ENCODE results near the gene PTRH1. TPM values are rescaled to one million over a fixed set of nuclear protein-coding genes. Genes with fewer than 3 reads are reported as not detected.

Gene PTRH1
- total and polyA plus RNA-seq, 10 of the 15 experiments (the other 5 are each of a cell fraction or from before 2014, with no cell fraction given), result 0.69 to 38.4 (median 10.2) TPM

DNA sequence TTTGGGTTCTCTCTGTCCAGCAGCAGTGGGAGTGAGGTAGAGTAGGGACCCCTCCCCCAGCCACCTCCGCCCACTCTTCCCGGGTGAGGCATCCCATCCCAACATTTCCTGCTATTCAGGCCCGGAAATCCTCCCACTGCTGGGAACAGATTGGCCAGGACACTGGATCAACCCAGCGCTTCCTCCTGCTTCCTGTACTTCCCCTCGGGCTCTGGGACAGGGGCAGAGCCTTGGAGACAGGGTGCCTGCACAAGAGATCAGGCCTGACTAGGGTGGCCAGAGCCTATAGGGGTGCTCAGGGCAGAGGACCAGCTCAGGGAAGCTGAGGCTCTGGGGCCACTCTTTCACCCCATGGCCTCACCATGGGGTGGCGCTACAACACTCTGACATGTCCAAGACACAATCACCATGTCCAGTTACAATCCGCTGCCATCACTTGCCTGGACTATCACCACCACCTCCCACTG is 48.5 kb upstream of the PTRH1 start:
- peaks cover 5 to 30% of the 10 kb centered on the region in 2 experiments for H3K36me3 ChIP-seq (ENCODE audit: control insufficient read depth in 2 of 2, insufficient read depth in 2 of 2, low read length in 1 of 2)

More for the DNA sequence above, 48.5 kb upstream of the PTRH1 start:
- Histone ChIP-seq H4K20me1 (ENCODE audit: control insufficient read depth, insufficient read depth) (0 out of 2 replicates have a peak, but pooled peaks cover 4% of the 10 kb centered on the region), H3K4me1 (ENCODE audit: control insufficient read depth, insufficient read depth, low read length) (peaks cover 7% of the 10 kb centered on the region), H3K4me2 (ENCODE audit: control insufficient read depth, insufficient read depth) (no peak overlapping the region), H3K79me2 (ENCODE audit: control insufficient read depth, insufficient read depth, low read length) (no peaks in the 10 kb centered on the region; the same call in none of the 2 replicates), H3K4me3 (no peak overlapping the region), H3K9me3 (replicated peaks; ENCODE audit: control insufficient read depth, insufficient read depth, low read length) (no peaks in the 10 kb centered on the region), H3K27me3 (replicated peaks in 1 of 2; ENCODE audit: control insufficient read depth in 2 of 2, insufficient read depth in 2 of 2, low read length in 1 of 2) (no peaks in the 10 kb centered on the region), H2AFZ (ENCODE audit: control insufficient read depth, low read depth, low read length) (no peak overlapping the region), H3K9ac (ENCODE audit: control insufficient read depth, insufficient read depth, low read length) (no peak overlapping the region), H3K27ac (ENCODE audit: control insufficient read depth, insufficient read depth) (no peak overlapping the region)
- RAD21 ChIA-PET (ENCODE audit: unreplicated experiment), result interaction anchor here (0.5 to 3.5 kb wide), 7 partner anchors 14 to 157 kb away, joined by 3 to 18 read pairs (median 11); partner anchors contain the start of genes CDK9, SH2D3C, ST6GALNAC4 and TOR2A
- no peak for DNase-seq (ENCODE audit: low read depth, low spot score)
- in situ Hi-C loops (cut with MboI) (no loop called here), intact Hi-C loops (cut with micrococcal nuclease; ENCODE audit: unreplicated experiment) (loop anchor here (1.0 kb wide), 1 partner anchor 20 kb away; no protein-coding TSS in a partner anchor)
- FAIRE-seq, result no peak
- POLR2A ChIA-PET, result interaction anchor here (1.4 kb wide), 1 partner anchor 29 kb away, joined by 5 read pairs; the partner anchor contains the start of gene TOR2A
- SMC1A ChIA-PET (ENCODE audit: uncharacterized antibody, unreplicated experiment), result interaction anchor here (1.0 to 2.1 kb wide), 8 partner anchors 11 to 106 kb away, joined by 3 to 5 read pairs (median 3); partner anchors contain the start of genes ENG and TOR2A
- whole genome bisulfite sequencing (ENCODE audit: insufficient coverage, insufficient replicate concordance, low lambda C conversion rate, missing lambda C conversion rate), result 82% methylated on average over 7 of the region's 7 CpGs
- BruUV-seq (replicated peaks), result TSS peak; percentile 37
- CTCF ChIA-PET, result interaction anchor here (0.7 to 1.8 kb wide), 10 partner anchors 12 to 272 kb away, joined by 3 to 15 read pairs (median 5); partner anchors contain the start of genes SH2D3C and TOR2A
- ATAC-seq, result peak; percentile 78
- TF ChIP-seq SMC3 (IDR thresholded peaks at IDR 0.05; ENCODE audit: borderline replicate concordance, low read length) (peak; percentile 50; the same call in 1 of the 2 replicates), JUND (IDR thresholded peaks at IDR 0.05; ENCODE audit: low read depth, low read length) (no peak), RAD51 (IDR thresholded peaks at IDR 0.05) (no peak), KAT2A (conservative IDR thresholded peaks at IDR 0.05; ENCODE audit: control insufficient read depth, low read depth, low read length) (no peak), RAD21 (IDR thresholded peaks at IDR 0.05; ENCODE audit: insufficient read depth, low read depth, low read length) (peak; percentile 46), CEBPB (IDR thresholded peaks at IDR 0.05; ENCODE audit: borderline replicate concordance in 1 of 2, low read depth in 2 of 2, low read length in 2 of 2) (no peak), POU2F2 (IDR thresholded peaks at IDR 0.05; ENCODE audit: borderline replicate concordance, low read depth, low read length) (no peak), TAF1 (IDR thresholded peaks at IDR 0.05; ENCODE audit: borderline replicate concordance, low read depth, low read length) (no peak)
- TF ChIP-seq, protein P1, sequence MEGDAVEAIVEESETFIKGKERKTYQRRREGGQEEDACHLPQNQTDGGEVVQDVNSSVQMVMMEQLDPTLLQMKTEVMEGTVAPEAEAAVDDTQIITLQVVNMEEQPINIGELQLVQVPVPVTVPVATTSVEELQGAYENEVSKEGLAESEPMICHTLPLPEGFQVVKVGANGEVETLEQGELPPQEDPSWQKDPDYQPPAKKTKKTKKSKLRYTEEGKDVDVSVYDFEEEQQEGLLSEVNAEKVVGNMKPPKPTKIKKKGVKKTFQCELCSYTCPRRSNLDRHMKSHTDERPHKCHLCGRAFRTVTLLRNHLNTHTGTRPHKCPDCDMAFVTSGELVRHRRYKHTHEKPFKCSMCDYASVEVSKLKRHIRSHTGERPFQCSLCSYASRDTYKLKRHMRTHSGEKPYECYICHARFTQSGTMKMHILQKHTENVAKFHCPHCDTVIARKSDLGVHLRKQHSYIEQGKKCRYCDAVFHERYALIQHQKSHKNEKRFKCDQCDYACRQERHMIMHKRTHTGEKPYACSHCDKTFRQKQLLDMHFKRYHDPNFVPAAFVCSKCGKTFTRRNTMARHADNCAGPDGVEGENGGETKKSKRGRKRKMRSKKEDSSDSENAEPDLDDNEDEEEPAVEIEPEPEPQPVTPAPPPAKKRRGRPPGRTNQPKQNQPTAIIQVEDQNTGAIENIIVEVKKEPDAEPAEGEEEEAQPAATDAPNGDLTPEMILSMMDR (IDR thresholded peaks at IDR 0.05 in 2 of 3, conservative IDR thresholded peaks at IDR 0.05 in 1 of 3; ENCODE audit: control insufficient read depth in 2 of 3, extremely low read depth in 1 of 3, insufficient read depth in 1 of 3, low read depth in 3 of 3, low read length in 3 of 3), result peak; percentile 31 to 47 (median 45); a peak in 5 of 6 replicates

Data from GM12878 (cell line).